ENCODE data around the gene NAXE.
"Not testable (repeated sequence)": the region's sequence is repeated elsewhere in the genome, so short reads cannot be mapped to it uniquely, and the experiment has no call there.

DNA sequence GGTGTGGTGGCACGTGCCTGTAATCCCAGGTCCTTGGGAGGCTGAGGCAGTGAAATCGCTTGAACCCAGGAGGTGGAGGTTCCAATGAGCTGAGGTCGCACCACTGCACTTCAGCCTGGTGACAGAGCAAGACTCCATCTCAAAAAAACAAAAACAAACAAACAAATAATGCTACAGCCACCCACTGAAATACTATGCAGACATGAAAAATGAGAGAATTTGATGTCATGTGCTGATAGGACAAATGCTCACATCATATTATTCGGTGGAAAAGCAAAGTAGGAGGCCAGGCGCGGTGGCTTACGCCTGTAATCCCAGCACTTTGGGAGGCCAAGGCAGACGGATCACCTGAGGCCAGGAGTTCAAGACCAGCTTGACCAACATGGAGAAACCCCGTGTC is 18.5 kb downstream of the NAXE start:
- not testable (repeated sequence) for TF ChIP-seq CTCF, POLR2A (IDR thresholded peaks at IDR 0.05)

All from lower leg skin (tissue), 3 donors.